Measurements from ENCODE around the gene FAM193B.

The FAM193B gene

DNA sequence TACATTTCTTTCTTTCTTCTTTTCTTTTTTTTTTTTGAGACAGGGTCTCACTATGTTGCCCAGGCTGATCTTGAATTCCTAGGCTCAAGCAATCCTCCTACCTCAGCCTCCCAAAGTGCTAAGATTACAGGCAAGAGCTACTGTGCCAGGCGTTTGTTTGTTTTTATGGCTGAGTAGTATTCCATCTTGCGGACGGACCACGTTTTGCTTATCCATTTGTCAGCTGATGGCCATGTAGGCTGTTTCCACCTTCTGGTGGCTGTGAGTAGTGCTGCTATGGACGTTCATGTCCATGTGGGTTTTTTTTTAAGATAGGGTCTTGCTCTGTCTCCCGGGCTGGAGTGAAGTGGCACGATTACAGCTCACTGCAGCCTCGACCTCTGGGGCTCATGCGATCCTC lies 47.2 kb downstream of the FAM193B start:
- peaks cover 93% of the 10 kb centered on the region for H3K36me3 ChIP-seq (ENCODE audit: control insufficient read depth, low read length)
- H3K4me1 ChIP-seq (ENCODE audit: control insufficient read depth, low read length), result peaks cover 85% of the 10 kb centered on the region
- H3K79me2 ChIP-seq (ENCODE audit: control insufficient read depth, low read length), result peaks cover 39% of the 10 kb centered on the region
- peaks cover 4% of the 10 kb centered on the region; the same call in 1 of the 2 replicates for H4K20me1 ChIP-seq (ENCODE audit: control insufficient read depth, insufficient read depth, low read depth, low read length)
- H3K4me3 ChIP-seq (ENCODE audit: low read length), result peak overlapping the region; percentile 81
- H3K27ac ChIP-seq (ENCODE audit: low read depth, low read length), result peak overlapping the region; percentile 99
- no peaks in the 10 kb centered on the region for H3K9me3 ChIP-seq (ENCODE audit: control insufficient read depth, insufficient read depth, low read length)
- peak overlapping the region; percentile 100 for H3K4me2 ChIP-seq (ENCODE audit: low read length)
- H3K27me3 ChIP-seq (ENCODE audit: control insufficient read depth, low read length), result no peaks in the 10 kb centered on the region
- H3F3A ChIP-seq (ENCODE audit: control insufficient read depth, insufficient read depth), result peaks cover 35% of the 10 kb centered on the region
- peak; percentile 38 for TF ChIP-seq CTCF (IDR thresholded peaks at IDR 0.05; ENCODE audit: low read depth, low read length, poor library complexity, severe bottlenecking)
- TF ChIP-seq EZH2phosphoT487 (IDR thresholded peaks at IDR 0.05; ENCODE audit: borderline replicate concordance, low read length), result no peak
- no peaks in the 10 kb centered on the region for H3K9me2 ChIP-seq (replicated peaks; ENCODE audit: control insufficient read depth, low read length)

- H3K4me2 ChIP-seq (ENCODE audit: low read length), result no peak overlapping the region
- H3K36me3 ChIP-seq (ENCODE audit: control insufficient read depth, low read length), result peaks cover 82% of the 10 kb centered on the region
- H3K9me3 ChIP-seq (ENCODE audit: control insufficient read depth, insufficient read depth, low read length), result no peaks in the 10 kb centered on the region
- H3F3A ChIP-seq (ENCODE audit: control insufficient read depth, insufficient read depth), result peaks cover 29% of the 10 kb centered on the region
- no peaks in the 10 kb centered on the region for H3K9me2 ChIP-seq (replicated peaks; ENCODE audit: control insufficient read depth, low read length)
- peaks cover 8% of the 10 kb centered on the region; the same call in 1 of the 2 replicates for H4K20me1 ChIP-seq (ENCODE audit: control insufficient read depth, insufficient read depth, low read depth, low read length)
- peak overlapping the region; percentile 11; the same call in 1 of the 2 replicates for H3K27ac ChIP-seq (ENCODE audit: low read depth, low read length)
- no peak for TF ChIP-seq EZH2phosphoT487 (IDR thresholded peaks at IDR 0.05; ENCODE audit: borderline replicate concordance, low read length)
- no peak for TF ChIP-seq CTCF (IDR thresholded peaks at IDR 0.05; ENCODE audit: low read depth, low read length, poor library complexity, severe bottlenecking)
- peaks cover 80% of the 10 kb centered on the region for H3K4me1 ChIP-seq (ENCODE audit: control insufficient read depth, low read length)
- no peak overlapping the region for H3K4me3 ChIP-seq (ENCODE audit: low read length)
- peaks cover 38% of the 10 kb centered on the region for H3K79me2 ChIP-seq (ENCODE audit: control insufficient read depth, low read length)
- H3K27me3 ChIP-seq (ENCODE audit: control insufficient read depth, low read length), result no peaks in the 10 kb centered on the region
Observed at GRCh38 chr5:177505075-177505474, 49.3 kb downstream of the FAM193B start.

- 0 out of 2 replicates have a peak overlapping the region, but pooled peaks have one; percentile 11 for H3K27ac ChIP-seq (ENCODE audit: low read depth, low read length)
- no peak overlapping the region for H3K4me3 ChIP-seq (ENCODE audit: low read length)
- no peaks in the 10 kb centered on the region for H3K9me3 ChIP-seq (ENCODE audit: control insufficient read depth, insufficient read depth, low read length)
- no peaks in the 10 kb centered on the region for H3K9me2 ChIP-seq (replicated peaks; ENCODE audit: control insufficient read depth, low read length)
- H3F3A ChIP-seq (ENCODE audit: control insufficient read depth, insufficient read depth), result peaks cover 31% of the 10 kb centered on the region
- H3K27me3 ChIP-seq (ENCODE audit: control insufficient read depth, low read length), result peaks cover 4% of the 10 kb centered on the region; the same call in 1 of the 2 replicates
- peaks cover 31% of the 10 kb centered on the region for H3K79me2 ChIP-seq (ENCODE audit: control insufficient read depth, low read length)
- peaks cover 77% of the 10 kb centered on the region for H3K4me1 ChIP-seq (ENCODE audit: control insufficient read depth, low read length)
- TF ChIP-seq CTCF (IDR thresholded peaks at IDR 0.05; ENCODE audit: low read depth, low read length, poor library complexity, severe bottlenecking) (no peak), EZH2phosphoT487 (IDR thresholded peaks at IDR 0.05; ENCODE audit: borderline replicate concordance, low read length) (no peak)
- H3K36me3 ChIP-seq (ENCODE audit: control insufficient read depth, low read length), result peaks cover 76% of the 10 kb centered on the region
- 0 out of 2 replicates have a peak overlapping the region, but pooled peaks have one; percentile 61 for H3K4me2 ChIP-seq (ENCODE audit: low read length)
- peaks cover 8% of the 10 kb centered on the region; the same call in 1 of the 2 replicates for H4K20me1 ChIP-seq (ENCODE audit: control insufficient read depth, insufficient read depth, low read depth, low read length)
Observed at GRCh38 chr5:177504086-177505056, 50.0 kb downstream of the FAM193B start.
